HL-60/S4 (cell line): ENCODE data around the gene SYPL2.

ENCODE experiments used
- in situ Hi-C: fragments of 300-500 bp; cut with MboI; formaldehyde crosslinking; loops from 2 replicates; pipeline ENCODE4 v1.14.3; 2022; ENCODE audit warnings: low sequenced_read_pairs

The SYPL2 gene

DNA sequence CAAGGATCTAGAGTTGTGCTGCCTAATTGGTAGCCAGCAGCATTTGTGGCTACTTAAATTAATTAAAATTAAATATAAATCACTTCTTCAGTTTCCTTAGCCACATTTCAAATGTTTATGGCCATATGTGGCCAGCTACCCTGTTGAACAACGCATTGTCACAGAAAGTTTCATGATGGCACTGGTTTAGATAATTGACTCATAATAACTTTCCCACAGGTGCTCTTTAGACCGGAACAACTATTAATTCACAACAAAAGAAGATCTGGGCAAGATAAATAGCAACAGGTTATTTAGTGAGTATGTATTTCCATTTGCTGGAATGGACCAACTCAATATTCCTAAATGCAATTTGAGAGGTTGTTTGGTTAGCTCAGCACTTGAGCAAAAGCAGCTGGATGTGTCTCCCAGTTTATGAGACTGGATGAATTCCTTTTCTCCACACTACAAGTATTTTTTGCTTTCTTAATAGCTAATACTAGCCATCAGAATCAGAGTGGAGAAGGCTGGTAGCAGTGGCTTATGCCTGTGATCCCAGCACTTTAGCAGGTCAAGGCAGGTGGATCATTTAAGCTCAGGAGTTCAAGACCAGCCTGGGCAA lies 46.9 kb downstream of the SYPL2 start:
- in situ Hi-C loops, result no loop called here

DNA sequence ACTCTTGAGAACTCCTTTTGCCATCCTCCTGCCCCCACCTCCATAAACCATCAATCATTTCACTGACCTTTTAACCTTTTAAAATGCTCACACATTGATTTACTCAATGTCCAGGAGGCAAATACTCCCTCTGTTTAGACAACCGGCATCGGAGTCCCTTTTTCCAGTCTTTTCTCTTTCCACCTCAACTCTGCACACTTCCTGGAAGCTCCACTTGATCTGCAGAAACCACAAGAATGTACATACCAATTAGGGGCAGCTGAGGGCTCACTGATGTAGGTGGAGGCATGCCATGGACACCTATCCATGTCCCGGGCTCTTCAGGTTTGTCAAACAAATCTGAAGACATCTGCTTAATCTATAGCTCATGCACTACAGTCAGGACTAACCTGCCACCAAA lies 48.5 kb downstream of the SYPL2 start:
- in situ Hi-C loops, result no loop called here

DNA sequence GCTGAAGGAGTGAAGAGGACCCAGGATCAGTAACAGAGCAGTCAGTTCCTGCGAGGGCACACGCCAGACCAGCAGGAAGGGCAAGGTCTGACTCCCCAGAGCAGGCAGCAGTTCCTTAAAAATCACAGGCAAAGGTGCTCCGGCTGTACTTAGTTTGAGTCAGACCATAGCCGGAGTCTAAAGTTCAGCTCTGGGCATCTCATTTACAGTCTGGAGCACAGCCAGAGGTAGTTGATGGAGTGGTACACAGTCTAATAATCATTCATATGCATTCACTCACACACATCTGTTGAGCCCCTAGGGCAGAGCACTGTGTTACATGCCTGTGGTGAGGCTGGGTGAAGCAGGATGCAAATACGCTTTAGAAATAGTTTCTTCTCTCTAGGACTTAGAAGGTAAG lies 50.5 kb downstream of the SYPL2 start:
- in situ Hi-C loops, result no loop called here

DNA sequence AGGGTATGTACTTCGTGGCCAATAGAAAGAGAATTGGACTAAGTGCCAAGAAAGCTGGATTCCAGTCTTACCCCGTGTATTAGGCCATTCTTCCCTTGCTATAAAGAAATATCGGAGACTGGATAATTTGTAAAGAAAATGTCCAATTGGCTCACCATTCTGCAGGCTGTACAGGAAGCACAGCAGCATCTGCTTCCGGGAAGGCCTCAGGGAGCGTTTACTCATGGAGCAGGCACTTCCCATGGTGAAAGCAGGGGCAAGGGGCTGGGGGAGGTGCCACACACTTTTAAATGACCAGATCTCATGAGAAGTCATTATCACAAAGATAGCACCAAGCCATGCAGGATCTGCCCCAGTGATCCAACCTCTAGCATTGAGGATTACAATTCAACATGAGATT lies 51.0 kb downstream of the SYPL2 start:
- in situ Hi-C loops, result no loop called here

DNA sequence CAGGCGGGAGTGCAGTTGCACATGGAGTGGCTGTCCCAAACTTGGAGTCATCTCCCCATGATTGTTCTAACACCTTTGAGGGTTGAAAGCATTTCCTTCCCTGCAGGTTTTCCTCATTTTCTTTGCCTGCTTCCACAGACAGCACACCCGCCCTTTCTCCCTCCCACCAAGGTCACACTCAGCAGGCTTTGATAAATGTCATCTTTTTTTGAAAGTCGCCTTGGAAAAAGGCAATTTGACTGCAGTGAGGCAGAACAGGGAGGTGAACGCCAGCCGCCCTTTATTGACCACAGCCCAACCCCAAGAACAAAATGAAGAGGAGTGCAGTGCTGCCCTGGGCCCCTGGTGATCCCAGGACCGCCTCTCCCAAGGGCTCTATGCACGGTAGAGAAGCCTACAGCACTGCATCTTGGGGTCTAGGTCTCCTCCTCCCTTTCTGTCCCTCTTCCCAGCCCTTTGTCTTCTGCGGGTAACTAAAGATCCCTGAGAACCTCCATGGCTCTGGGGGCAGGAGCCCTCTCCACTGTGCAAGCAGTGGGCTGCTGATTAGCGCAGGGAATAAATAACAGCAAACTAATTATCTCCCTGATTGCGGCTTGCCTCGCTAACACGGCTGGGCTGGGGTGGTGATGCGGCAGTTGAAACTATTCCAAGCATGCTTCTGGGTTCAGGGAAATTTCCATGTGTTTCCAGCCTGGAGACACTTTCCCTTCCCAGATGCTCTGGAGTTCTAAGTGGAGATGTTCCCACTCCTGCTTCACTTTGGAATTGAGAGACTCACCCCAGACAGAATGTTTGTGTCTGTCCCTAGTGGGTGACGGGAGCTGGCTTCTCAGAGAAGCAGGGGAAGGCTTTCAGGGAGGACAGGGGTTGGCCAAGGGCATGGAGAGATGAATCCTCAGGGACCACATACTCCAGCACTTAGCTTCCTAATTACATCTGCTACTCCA lies 54.9 kb downstream of the SYPL2 start:
- in situ Hi-C loops, result no loop called here

DNA sequence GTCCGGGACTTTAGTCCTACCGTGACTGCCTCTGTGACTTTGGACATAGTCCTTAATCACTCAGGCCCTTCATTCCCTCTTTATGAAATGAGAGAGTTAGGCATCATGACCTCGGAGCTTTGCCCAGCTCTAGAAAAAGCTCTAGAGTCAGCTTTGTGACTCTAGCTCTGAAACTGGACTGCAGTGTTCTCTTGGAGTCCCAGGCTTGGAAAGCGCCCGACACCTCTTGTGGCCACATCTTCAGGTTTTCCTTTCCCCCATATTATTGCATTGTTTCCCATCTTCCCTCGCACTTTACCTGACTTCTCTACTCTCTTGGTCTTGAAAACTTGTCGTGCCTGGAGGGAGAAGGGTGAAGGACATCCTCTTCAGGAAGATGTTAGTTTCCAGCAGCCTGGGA lies 55.7 kb downstream of the SYPL2 start:
- in situ Hi-C loops, result no loop called here

DNA sequence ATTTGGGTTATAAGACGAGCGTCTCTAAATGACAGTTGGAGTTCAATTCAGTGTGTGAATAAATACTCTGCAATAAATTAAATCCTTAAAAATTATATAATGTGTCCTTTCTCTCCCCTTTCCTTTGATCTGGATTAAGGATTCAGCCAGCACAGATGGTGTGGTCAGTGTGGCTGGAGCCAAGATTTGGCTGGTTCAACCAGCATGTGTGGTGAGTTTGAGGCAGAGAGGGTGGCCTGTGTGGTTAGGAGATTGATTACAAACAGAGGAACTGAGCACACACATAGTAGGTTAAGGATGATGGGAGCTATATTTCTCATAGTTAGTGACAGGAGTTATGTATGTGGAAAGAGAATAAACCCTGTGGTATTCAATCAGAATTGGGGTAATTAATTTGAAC lies 57.4 kb downstream of the SYPL2 start:
- in situ Hi-C loops, result no loop called here

DNA sequence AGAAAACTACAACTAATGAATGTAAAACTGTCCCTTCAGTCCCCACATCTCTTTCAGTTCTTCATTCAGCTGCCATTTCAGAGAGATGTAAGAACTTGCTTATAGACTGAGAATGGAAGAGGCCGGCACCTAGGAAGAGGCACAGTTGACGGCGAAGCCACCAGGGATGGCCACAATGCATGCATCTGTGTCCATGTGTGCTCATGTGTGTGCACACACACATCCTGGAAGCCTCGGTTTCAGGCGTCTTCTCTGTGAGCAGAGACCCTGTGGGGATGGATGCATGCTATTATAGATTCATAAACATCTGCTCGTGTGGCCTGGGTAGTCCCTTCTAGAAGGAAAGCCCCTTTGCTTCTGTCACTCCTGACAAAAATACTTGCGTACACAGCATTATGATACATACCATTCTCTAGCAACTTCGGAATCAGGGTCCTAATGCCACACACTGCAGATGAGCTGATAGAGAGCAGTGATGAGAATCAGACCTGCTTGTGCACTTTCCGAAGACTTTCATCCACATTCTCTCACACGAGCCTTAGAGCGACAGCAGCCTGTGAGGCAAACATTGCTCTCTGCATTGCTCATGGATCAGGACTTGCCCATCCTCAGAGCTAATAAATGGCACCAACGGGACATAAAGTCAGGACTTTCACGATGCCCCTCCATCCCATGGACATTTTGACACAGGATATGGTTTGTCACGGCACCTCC lies 60.9 kb downstream of the SYPL2 start:
- in situ Hi-C loops, result no loop called here

DNA sequence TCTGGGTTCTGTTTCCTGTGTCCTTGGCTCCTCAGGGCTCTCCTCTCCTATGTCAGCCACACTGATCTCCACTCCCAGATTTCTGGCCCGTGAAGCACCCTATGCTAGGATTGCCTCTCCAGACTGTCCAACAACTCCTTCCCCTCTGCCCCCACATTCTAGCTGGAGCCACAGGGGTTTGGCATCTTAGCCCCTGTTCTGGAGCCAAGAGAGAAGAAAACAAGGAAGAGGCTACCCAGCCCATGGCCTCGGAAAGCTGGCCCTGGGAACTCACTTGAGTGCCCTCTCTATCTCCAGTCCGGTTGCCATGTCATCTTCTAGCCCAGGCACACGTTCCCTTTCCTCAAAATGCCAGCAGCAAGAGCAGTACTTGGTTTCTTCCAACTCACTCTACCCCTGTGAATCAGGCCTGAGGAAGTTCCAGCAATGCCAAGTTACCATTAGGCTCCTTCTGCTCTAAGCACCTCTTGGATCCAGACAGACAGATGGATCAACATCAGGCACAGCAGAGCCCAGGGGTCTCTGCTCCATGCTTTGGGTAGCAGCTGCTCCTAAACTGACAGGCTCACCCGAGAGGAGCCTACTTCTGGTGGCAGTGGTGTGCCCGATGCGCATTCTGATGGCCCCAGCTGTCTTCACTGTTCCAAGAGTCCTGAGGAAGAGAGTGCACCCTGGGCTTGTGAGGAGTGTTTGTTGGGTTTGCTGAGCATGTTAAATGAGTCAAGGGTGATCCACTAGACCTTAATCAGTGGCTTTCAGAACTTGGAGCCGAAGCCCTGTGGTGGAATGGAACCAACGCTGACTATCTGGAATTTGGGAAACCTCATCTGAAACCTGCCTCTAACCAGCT lies 61.7 kb downstream of the SYPL2 start:
- in situ Hi-C loops, result no loop called here

DNA sequence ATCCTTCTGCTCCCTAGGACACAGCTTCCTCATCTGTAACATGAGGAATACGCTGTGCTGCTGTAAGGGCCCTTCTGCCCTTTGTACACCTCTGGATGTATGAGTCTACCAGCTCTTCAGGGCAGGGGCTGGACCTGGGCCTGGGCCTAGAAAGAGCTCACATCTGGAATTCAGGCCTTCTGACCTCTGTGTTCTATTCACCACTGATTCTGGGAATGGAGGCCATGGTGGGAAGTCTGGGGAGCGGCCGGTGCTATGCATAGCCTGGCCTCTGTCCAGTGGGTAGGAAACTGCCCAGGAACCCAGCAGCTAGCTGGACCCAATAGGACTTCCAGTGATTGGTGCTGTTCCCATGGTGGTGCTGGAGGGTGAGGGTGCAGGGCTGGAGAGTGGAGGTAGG lies 62.4 kb downstream of the SYPL2 start:
- in situ Hi-C loops, result no loop called here

DNA sequence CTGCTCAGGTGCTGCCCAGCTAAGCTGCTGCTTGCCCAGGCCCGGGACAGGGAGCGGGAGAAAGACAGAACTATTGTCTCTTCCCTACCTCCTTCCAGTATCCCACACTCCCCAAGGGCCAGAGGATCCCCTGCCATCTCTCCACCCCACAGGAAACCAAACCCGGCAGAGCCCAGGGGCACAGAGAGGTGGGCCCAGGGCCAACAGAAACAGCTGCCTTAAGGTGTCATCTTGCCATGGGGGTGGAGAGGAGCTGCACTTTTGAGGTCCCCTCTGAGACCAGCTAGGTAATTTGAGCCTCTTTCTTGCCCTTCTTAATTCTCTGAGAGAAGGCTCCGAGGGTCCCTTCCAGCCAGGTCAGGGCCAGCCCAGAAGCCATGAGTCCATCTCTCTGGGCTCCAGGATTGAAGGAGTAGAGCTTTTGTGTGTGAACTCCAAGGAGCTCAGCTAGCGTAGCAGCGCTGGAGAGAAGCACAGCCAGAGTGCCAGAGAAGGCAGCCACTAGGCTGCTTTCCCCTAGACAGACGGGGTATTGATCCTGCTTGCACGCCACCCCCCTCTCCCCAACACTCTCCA lies 63.6 kb downstream of the SYPL2 start:
- in situ Hi-C loops, result loop anchor here (5.0 to 10.0 kb wide), 3 partner anchors 33 to 265 kb away; no protein-coding TSS in a partner anchor

DNA sequence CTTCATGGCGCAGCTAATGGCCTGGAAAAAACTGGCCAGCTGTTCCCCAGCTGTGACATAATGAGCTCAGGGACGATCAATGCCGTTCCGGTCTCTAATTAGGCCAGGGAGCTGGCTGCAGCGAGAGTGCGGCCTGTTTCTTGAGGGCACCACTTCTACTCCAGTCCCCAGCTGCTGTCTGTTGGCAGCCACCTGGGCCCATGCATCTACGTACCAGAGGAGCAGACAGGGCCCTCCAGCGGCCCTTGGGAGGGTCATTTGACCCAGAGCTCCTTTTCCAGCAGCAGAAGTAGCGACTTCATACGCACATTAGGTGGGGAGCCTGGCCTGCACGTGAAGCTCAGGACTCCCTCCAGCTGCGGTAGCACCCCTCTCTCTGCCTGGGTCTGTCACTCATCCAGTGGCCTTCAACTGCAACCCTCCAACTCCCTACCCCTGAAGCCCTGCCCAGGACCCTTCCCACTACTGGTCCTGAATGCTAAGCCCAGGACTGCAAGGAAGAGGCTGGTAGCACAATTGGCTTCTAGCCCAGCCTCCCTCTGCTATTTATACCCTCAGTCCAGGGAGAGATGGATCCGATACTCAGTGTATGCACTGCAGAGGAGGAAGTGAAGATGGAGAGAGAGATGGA lies 64.2 kb downstream of the SYPL2 start:
- in situ Hi-C loops, result loop anchor here (5.0 to 10.0 kb wide), 3 partner anchors 33 to 266 kb away; no protein-coding TSS in a partner anchor

DNA sequence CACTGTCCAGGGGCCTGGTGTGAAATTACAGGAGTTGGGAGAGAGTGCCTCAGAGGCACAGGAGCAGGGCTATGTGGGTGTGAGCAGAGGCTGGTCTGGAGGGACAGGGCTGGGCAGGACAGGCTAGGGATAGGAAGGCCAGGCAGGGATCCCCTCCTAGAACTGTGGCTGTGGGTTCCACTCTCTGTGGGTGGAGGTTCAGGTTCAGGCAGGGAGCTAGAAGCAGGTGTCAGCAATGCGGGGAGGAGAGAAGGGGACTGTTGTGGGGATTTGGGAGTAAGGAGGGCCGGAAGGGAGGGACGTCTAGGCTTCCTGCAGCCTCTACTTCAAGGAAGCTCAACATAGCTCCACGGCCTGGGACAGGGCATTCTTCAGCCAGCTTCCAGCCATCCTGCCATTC lies 65.0 kb downstream of the SYPL2 start:
- in situ Hi-C loops, result loop anchor here (5.0 to 10.0 kb wide), 3 partner anchors 34 to 267 kb away; no protein-coding TSS in a partner anchor
